BLaER1 (cell line): ENCODE measurements around the gene TTC24.
A peak's percentile ranks its signal among the peaks of the same experiment; 100 is the strongest.
"Not testable (repeated sequence)": the region's sequence is repeated elsewhere in the genome, so short reads cannot be mapped to it uniquely, and the experiment has no call there.

Experiments used
- H3K27ac ChIP-seq: shearing (Covaris generic); formaldehyde crosslinking; 2 replicates; pipeline ENCODE4 v1.8.1; 2022
- H3K27me3 ChIP-seq: shearing (Covaris generic); formaldehyde crosslinking; 2 replicates; pipeline ENCODE4 v1.8.1; 2022
- H3K36me3 ChIP-seq: shearing (Covaris generic); formaldehyde crosslinking; 2 replicates; pipeline ENCODE4 v1.8.1; 2022
- H3K4me1 ChIP-seq: shearing (Covaris generic); formaldehyde crosslinking; 2 replicates; pipeline ENCODE4 v1.8.1; 2022
- H3K4me2 ChIP-seq: shearing (Covaris generic); formaldehyde crosslinking; 2 replicates; pipeline ENCODE4 v1.8.1; 2022
- H3K4me3 ChIP-seq: shearing (Covaris generic); formaldehyde crosslinking; 2 replicates; pipeline ENCODE4 v1.8.1; 2022
- H3K9ac ChIP-seq: shearing (Covaris generic); formaldehyde crosslinking; 2 replicates; pipeline ENCODE4 v1.8.1; 2022
- H3K9me3 ChIP-seq: shearing (Covaris generic); formaldehyde crosslinking; 2 replicates; pipeline ENCODE4 v1.8.1; 2022
- H4K20me1 ChIP-seq: shearing (Covaris generic); formaldehyde crosslinking; 2 replicates; pipeline ENCODE4 v1.8.1; 2022
- Cebpa-rat ChIP-seq: shearing (Covaris generic); IDR thresholded peaks from 2 replicates; pipeline ENCODE4 v1.8.1; 2022

Gene TTC24

GRCh38 chr1:156582388-156583017 is 3.0 kb downstream of the TTC24 start:
- H3K9me3 ChIP-seq: no peaks in the 10 kb centered on the region
- H3K27ac ChIP-seq: peak overlapping the region; percentile 99
- TF ChIP-seq Cebpa-rat: no peak
- H4K20me1 ChIP-seq: peaks cover 27% of the 10 kb centered on the region
- no peaks in the 10 kb centered on the region for H3K27me3 ChIP-seq
- peaks cover 69% of the 10 kb centered on the region for H3K4me1 ChIP-seq
- H3K9ac ChIP-seq: peak overlapping the region; percentile 97
- H3K4me3 ChIP-seq: peak overlapping the region; percentile 71
- H3K36me3 ChIP-seq: peaks cover 31% of the 10 kb centered on the region
- peak overlapping the region; percentile 99 for H3K4me2 ChIP-seq

GRCh38 chr1:156583821-156584622 is 4.5 kb downstream of the TTC24 start:
- Histone ChIP-seq H3K4me3 (peak overlapping the region; percentile 71), H3K4me1 (peaks cover 54% of the 10 kb centered on the region), H3K27ac (peak overlapping the region; percentile 99), H3K9me3 (no peaks in the 10 kb centered on the region), H3K27me3 (no peaks in the 10 kb centered on the region), H3K9ac (peak overlapping the region; percentile 97), H3K4me2 (peak overlapping the region; percentile 99), H3K36me3 (peaks cover 36% of the 10 kb centered on the region), H4K20me1 (peaks cover 27% of the 10 kb centered on the region)
- TF ChIP-seq Cebpa-rat: no peak

- Histone ChIP-seq H3K4me3 (no peak overlapping the region), H3K27ac (peak overlapping the region; percentile 99), H4K20me1 (peaks cover 27% of the 10 kb centered on the region), H3K36me3 (peaks cover 36% of the 10 kb centered on the region), H3K9ac (peak overlapping the region; percentile 97; the same call in 1 of the 2 replicates), H3K27me3 (no peaks in the 10 kb centered on the region), H3K4me1 (peaks cover 46% of the 10 kb centered on the region), H3K4me2 (peak overlapping the region; percentile 99), H3K9me3 (no peaks in the 10 kb centered on the region)
- no peak for TF ChIP-seq Cebpa-rat
Observed at GRCh38 chr1:156584813-156585212, 5.3 kb downstream of the TTC24 start.

GRCh38 chr1:156586323-156586722 is 6.8 kb downstream of the TTC24 start:
- Histone ChIP-seq H3K27me3 (no peaks in the 10 kb centered on the region), H3K36me3 (peaks cover 36% of the 10 kb centered on the region), H3K4me2 (no peak overlapping the region), H3K27ac (no peak overlapping the region), H3K4me1 (peaks cover 41% of the 10 kb centered on the region), H3K9me3 (no peaks in the 10 kb centered on the region), H4K20me1 (peaks cover 27% of the 10 kb centered on the region), H3K9ac (no peak overlapping the region; the same call in 1 of the 2 replicates), H3K4me3 (no peak overlapping the region)
- TF ChIP-seq Cebpa-rat: no peak

- Histone ChIP-seq H3K9me3 (no peaks in the 10 kb centered on the region), H3K9ac (no peak overlapping the region; the same call in 1 of the 2 replicates), H3K27me3 (no peaks in the 10 kb centered on the region), H3K36me3 (peaks cover 36% of the 10 kb centered on the region), H3K4me1 (peaks cover 39% of the 10 kb centered on the region), H3K27ac (no peak overlapping the region), H3K4me2 (no peak overlapping the region), H4K20me1 (peaks cover 27% of the 10 kb centered on the region), H3K4me3 (no peak overlapping the region)
- no peak for TF ChIP-seq Cebpa-rat
Observed at GRCh38 chr1:156586892-156587477, 7.5 kb downstream of the TTC24 start.

- H3K9ac ChIP-seq, H3K9me3 ChIP-seq, H3K27ac ChIP-seq, H3K27me3 ChIP-seq, H3K4me3 ChIP-seq, H3K4me2 ChIP-seq: not testable (repeated sequence)
- peaks cover 40% of the 10 kb centered on the region for H3K36me3 ChIP-seq
- peaks cover 33% of the 10 kb centered on the region for H4K20me1 ChIP-seq
- peaks cover 48% of the 10 kb centered on the region for H3K4me1 ChIP-seq
Observed at GRCh38 chr1:156587927-156588326, 8.4 kb downstream of the TTC24 start.

- Histone ChIP-seq H3K27me3 (no peaks in the 10 kb centered on the region), H3K4me1 (peaks cover 50% of the 10 kb centered on the region), H4K20me1 (peaks cover 29% of the 10 kb centered on the region), H3K9ac (no peak overlapping the region), H3K9me3 (no peaks in the 10 kb centered on the region), H3K4me3 (no peak overlapping the region), H3K4me2 (no peak overlapping the region), H3K36me3 (peaks cover 55% of the 10 kb centered on the region), H3K27ac (no peak overlapping the region)
- TF ChIP-seq Cebpa-rat: no peak
Observed at GRCh38 chr1:156589546-156589945, 10.0 kb downstream of the TTC24 start.

- Histone ChIP-seq H3K9ac (peak overlapping the region; percentile 96), H3K4me1 (peaks cover 43% of the 10 kb centered on the region), H4K20me1 (peaks cover 19% of the 10 kb centered on the region), H3K4me2 (peak overlapping the region; percentile 86), H3K36me3 (peaks cover 55% of the 10 kb centered on the region), H3K27ac (peak overlapping the region; percentile 95), H3K4me3 (peak overlapping the region; percentile 90), H3K27me3 (no peaks in the 10 kb centered on the region), H3K9me3 (no peaks in the 10 kb centered on the region)
- no peak for TF ChIP-seq Cebpa-rat
Observed at GRCh38 chr1:156590326-156591180, 11.0 kb downstream of the TTC24 start.

GRCh38 chr1:156591181-156591431 is 11.6 kb downstream of the TTC24 start:
- Histone ChIP-seq H3K27me3 (no peaks in the 10 kb centered on the region), H3K4me1 (peaks cover 42% of the 10 kb centered on the region), H3K9ac (peak overlapping the region; percentile 96), H3K27ac (peak overlapping the region; percentile 95), H3K36me3 (peaks cover 55% of the 10 kb centered on the region), H3K4me3 (peak overlapping the region; percentile 90), H3K4me2 (peak overlapping the region; percentile 86), H4K20me1 (peaks cover 13% of the 10 kb centered on the region), H3K9me3 (no peaks in the 10 kb centered on the region)
- no peak for TF ChIP-seq Cebpa-rat
